Measurements from ENCODE around the gene ZDHHC24.

DNA sequence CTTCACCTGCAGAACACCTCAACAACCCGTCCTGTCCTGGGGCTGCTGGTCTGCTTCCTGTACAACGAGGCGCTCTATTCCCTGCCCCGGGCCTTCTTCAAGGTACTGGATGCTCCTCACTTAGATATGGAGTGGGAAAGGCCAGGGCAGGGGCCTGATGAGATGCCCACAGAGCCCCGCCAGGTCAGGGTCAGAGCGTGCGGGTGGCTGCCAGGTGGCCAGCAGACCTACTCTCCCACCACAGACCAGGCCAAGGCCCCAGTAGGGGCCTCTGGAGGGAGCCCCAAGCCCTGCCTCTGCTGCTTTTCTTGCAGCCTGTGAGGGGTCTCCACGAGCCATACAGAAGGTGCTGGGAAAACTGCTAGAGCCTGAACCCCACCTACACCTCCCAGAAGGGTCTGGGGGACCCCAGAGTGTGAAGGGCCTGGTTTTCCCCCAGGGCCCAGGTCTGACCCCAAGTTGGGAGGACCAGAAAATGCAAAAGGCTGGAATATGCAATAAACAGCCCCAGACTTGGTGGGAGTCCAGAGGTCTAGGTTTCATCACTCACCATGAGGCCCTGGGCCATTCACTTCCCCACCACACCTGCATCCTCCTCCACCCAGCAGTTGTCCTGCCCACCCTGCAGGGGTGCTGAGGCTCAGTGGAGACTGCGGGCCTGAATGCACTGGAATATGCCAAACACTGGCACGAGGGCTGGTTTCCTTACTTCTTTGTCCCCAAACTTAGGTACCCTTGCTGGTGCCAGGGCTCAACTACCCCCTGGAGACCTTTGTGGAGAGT, 14.7 kb downstream of the ZDHHC24 start:
- TF ChIP-seq, protein P1, sequence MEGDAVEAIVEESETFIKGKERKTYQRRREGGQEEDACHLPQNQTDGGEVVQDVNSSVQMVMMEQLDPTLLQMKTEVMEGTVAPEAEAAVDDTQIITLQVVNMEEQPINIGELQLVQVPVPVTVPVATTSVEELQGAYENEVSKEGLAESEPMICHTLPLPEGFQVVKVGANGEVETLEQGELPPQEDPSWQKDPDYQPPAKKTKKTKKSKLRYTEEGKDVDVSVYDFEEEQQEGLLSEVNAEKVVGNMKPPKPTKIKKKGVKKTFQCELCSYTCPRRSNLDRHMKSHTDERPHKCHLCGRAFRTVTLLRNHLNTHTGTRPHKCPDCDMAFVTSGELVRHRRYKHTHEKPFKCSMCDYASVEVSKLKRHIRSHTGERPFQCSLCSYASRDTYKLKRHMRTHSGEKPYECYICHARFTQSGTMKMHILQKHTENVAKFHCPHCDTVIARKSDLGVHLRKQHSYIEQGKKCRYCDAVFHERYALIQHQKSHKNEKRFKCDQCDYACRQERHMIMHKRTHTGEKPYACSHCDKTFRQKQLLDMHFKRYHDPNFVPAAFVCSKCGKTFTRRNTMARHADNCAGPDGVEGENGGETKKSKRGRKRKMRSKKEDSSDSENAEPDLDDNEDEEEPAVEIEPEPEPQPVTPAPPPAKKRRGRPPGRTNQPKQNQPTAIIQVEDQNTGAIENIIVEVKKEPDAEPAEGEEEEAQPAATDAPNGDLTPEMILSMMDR (IDR thresholded peaks at IDR 0.05; ENCODE audit: low read length), result no peak
- TF ChIP-seq EZH2 (IDR thresholded peaks at IDR 0.05; ENCODE audit: borderline replicate concordance, low read length), result no peak
